Fibroblast of skin of right quadriceps (primary cell): ENCODE results near the gene IL1RAPL1.

ENCODE experiments used
- DNase-seq: peaks from one replicate; pipeline ENCODE4 v3.0.0-alpha.2; 2013

IL1RAPL1 gene

DNA sequence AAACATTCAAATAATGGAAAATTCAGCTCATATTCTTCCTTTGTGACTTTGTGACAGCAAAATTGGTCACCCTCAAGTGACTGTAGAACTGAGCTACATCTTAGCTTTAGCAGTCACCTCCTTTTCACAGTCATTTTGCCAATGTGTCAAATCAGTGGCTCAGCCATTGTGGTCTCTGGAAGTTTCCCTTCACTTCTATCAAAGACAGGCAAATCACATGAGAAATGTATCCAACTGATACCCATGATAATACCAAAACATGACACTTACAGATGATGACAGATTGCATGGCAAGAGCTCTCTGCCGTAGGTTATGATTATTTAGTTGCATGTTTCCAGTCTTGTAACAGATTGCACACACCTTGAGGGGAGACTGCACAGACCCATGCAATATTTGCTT lies 1078.3 kb downstream of the IL1RAPL1 start:
- no peak for DNase-seq

GRCh38 chrX:29666366-29666765 lies 1079.1 kb downstream of the IL1RAPL1 start:
- DNase-seq: peak; percentile 70

- DNase-seq: peak; percentile 24
Observed at GRCh38 chrX:29671421-29671820, 1084.2 kb downstream of the IL1RAPL1 start.

DNA sequence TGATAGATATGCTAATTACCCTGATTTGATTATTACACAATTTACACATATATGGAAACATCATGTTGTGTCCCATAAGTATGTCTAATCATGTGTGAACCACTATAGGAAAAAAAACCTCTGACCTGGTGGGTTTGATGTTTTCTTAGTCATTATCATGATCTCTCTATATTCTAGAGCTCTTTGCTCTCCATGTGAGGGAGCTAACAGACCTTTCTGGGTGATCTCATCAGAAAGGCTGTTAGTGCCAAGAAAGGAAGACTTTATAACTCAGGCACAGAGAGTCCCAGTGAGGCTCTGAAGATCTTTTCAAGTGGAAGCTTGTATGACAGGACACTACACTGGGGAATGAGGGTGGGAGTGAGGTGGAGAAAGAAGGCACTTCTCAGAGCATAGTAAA lies 1100.4 kb downstream of the IL1RAPL1 start:
- peak; percentile 65 for DNase-seq

DNA sequence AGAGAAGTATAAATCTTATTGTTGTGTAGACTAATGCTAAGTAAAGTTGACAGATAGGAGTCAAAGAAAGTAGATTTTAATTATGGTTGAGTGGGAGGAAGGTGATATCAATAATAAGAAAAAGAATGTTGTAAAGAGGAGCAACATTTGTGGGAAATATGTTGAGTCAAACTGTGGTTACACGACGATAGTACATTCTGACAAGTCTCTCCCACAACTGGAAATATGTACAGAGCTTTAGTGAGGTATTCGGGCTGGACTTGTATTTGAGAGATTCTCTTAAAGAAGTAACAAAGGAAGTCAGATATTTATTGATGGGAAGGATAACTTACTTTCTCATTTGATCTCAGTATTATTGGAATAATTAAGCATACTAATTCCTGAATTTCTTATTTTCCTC lies 1102.8 kb downstream of the IL1RAPL1 start:
- peak; percentile 57 for DNase-seq

DNA sequence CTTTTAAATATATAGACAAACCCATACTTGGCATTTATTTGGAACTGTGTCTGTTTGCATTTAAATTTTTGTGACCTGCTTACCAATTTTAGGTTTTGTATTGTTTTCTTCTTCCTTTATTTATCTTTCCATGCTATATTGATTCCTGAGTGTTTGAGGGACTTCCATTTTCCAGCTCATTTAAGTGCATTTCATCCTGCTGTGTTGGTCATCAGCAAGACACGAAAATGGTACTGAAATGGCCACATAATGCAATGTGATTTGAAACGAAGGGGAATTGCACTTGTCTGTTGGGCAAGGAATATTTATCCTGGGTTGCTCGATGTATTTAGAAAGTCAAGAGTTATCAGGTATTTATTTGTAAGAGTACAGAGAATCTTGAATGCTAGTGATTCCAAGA lies 1103.8 kb downstream of the IL1RAPL1 start:
- DNase-seq: no peak

- no peak for DNase-seq
Observed at GRCh38 chrX:29693912-29694311, 1106.7 kb downstream of the IL1RAPL1 start.

- DNase-seq: no peak
Observed at GRCh38 chrX:29699239-29699638, 1112.0 kb downstream of the IL1RAPL1 start.

DNA sequence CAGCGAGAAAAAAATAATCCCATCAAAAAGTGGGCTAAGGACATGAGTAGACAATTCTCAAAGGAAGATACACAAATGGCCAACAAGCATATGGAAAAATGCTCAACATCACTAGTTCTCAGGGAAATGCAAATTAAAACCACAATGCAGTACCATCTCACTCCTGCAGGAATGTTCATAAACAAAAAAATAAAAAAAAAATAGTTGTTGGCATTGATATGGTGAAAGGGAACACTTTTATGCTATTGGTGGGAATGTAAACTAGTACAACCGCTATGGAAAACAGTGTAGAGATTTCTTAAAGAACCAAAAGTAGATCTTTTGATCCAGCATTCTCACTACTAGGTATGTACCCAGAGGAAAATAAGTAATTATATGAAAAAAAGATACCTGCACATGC lies 1119.8 kb downstream of the IL1RAPL1 start:
- no peak for DNase-seq

GRCh38 chrX:29721152-29721551 lies 1133.9 kb downstream of the IL1RAPL1 start:
- DNase-seq: no peak

- DNase-seq: no peak
Observed at GRCh38 chrX:29724316-29724715, 1137.1 kb downstream of the IL1RAPL1 start.

DNA sequence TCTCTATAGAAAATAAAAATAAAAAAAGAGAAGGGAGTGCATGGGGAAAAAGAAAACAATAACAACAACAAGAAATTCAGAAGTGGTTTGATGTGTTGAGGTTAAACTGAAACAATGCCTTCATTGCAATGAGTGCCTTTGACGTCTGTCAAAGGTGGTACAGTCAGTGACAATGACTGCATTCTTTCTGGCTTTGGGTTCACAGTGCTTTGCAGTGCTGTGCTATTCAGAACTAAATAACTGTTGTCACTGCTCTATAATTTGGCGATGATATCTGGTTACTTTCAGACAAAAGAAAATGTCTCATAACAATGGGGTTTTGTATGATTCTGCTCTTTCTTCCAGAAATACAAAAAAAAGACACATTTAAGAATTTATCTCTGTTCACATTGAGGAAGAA lies 1139.6 kb downstream of the IL1RAPL1 start:
- DNase-seq: no peak

GRCh38 chrX:29728639-29729038 lies 1141.4 kb downstream of the IL1RAPL1 start:
- no peak for DNase-seq

DNA sequence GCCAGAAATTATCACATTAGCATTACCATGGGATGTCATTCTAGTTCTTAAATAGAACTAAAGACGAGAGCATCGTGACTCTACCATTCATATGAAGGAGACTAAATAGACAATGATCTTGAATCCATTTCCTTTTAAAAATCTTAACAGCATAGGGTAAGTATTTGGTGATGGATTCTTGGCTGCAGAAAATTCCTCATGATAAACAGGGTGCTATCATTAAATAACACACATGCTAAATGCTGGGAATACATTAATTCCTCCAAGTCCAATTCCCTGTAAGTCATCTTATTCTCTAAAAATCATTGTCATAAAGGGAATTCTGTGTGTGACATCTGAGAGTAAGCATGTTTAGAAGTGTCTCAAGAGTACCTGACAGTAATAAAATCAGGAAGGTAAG lies 1157.7 kb downstream of the IL1RAPL1 start:
- DNase-seq: no peak

GRCh38 chrX:29746326-29746725 lies 1159.1 kb downstream of the IL1RAPL1 start:
- DNase-seq: peak; percentile 59

GRCh38 chrX:29762006-29762405 lies 1174.8 kb downstream of the IL1RAPL1 start:
- DNase-seq: no peak

GRCh38 chrX:29775890-29776289 lies 1188.6 kb downstream of the IL1RAPL1 start:
- DNase-seq: no peak

- DNase-seq: no peak
Observed at GRCh38 chrX:29787656-29788055, 1200.4 kb downstream of the IL1RAPL1 start.

- DNase-seq: no peak
Observed at GRCh38 chrX:29788991-29789699, 1201.9 kb downstream of the IL1RAPL1 start.

- no peak for DNase-seq
Observed at GRCh38 chrX:29792335-29792734, 1205.1 kb downstream of the IL1RAPL1 start.

GRCh38 chrX:29797156-29797555 lies 1209.9 kb downstream of the IL1RAPL1 start:
- no peak for DNase-seq

DNA sequence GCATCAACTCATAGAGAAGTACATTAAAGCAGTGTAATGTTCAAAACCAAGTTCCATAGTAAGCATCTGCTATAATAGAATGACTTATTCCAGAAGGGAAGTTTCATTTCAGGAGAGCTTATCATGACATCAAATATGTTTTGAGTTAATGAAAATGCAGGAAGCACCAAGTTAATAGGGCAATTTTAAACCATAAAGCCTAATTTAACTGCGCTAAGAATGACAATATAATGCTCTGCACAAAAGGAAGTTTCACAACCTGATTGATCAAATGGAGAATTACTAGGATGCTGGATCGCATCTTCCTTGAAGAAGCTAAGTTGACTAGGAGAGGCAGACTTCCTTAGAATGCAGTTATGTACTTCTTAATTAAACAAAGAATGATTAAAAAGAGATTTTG lies 1211.2 kb downstream of the IL1RAPL1 start:
- DNase-seq: no peak

DNA sequence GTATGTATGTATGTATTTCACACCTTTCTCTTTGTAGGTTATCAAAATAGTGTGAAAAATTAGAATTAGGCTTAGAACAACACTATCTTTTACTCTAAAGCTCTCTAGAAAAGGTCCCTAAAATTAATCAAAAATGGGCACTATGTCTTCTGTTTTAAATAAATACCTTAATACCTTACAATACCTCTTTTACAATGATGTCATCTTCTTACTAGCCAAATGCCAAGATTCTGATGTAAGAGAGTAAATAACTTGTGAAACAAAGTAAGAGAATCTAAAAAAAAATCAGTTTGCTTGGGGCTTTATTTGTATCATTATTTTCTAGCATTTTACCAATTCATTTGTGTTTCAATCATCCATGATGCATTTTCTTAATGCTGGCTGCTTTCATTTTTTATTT lies 1225.9 kb downstream of the IL1RAPL1 start:
- no peak for DNase-seq

- no peak for DNase-seq
Observed at GRCh38 chrX:29824176-29824906, 1237.1 kb downstream of the IL1RAPL1 start.

GRCh38 chrX:29826742-29827141 lies 1239.5 kb downstream of the IL1RAPL1 start:
- DNase-seq: peak; percentile 48
